ENCODE data around the gene SLC22A2. TPM values are rescaled to one million over a fixed set of nuclear protein-coding genes. Genes with fewer than 3 reads are reported as not detected.

The SLC22A2 gene
- total and polyA plus RNA-seq, 2 experiments from 2014 or later = 0.94 to 1.1 TPM

DNA sequence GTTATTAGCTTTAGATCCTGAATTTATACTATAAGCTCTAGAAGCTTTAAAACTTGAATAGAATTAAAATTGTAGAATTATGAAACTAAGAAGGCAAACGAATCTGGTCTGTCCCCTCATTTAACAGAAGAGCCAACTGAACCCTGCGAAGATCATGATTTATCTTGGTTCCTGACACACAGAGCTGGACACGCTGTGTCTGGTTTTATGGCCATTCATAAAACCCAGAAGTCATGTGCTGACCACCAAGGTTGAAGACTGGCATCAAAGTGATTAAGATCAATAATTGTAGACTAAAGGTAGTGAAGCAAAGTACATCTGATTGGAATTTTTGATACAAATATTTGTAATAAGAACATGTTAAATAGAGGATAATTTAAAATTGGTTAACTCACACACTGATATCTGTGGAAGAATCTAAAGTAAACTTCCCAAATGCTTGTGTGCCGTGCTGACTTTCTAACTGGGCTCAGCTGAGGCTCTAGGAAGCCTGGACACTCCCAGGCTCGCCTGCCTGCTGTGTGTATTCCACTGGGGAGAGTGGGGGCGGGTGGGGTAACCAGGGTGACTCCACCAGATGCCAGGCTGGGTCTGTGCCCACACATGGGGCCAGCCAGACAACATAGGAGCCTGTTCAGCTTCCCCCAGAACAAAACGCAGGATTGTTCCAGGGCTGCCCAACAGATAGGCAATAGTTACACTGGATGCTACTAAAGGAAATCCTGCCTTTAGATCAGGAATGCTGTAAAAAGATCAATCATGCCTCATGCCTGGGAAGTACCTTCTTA lies 47.5 kb upstream of the SLC22A2 start:
- H3K9me2 ChIP-seq (ENCODE audit: insufficient read depth) = no peaks in the 10 kb centered on the region
- H3K27me3 ChIP-seq (ENCODE audit: insufficient read depth) = no peaks in the 10 kb centered on the region
- no peak for ATAC-seq

More for the DNA sequence above, 47.5 kb upstream of the SLC22A2 start:
- Histone ChIP-seq H2AFZ (peak overlapping the region; percentile 76; the same call in 1 of the 2 replicates), H4K20me1 (replicated peaks; ENCODE audit: insufficient read depth) (no peaks in the 10 kb centered on the region), H3K79me2 (replicated peaks; ENCODE audit: insufficient read depth) (no peaks in the 10 kb centered on the region), H3K4me2 (no peak overlapping the region), H3K4me1 (ENCODE audit: insufficient read depth) (no peaks in the 10 kb centered on the region), H3K4me3 (no peak overlapping the region), H3K27ac (ENCODE audit: low read depth) (no peak overlapping the region), H3K36me3 (ENCODE audit: insufficient read depth) (no peaks in the 10 kb centered on the region), H3F3A (replicated peaks; ENCODE audit: low read depth) (no peaks in the 10 kb centered on the region)
- no peak overlapping the region for H3K27ac Mint-ChIP-seq
- peaks cover 39% of the 10 kb centered on the region for H3K9me3 Mint-ChIP-seq
- peaks cover 2% of the 10 kb centered on the region; the same call in 1 of the 3 replicates for H3K4me1 Mint-ChIP-seq
- peaks cover 24% of the 10 kb centered on the region for H3K36me3 Mint-ChIP-seq (ENCODE audit: low read depth)
- no peak overlapping the region for H3K4me3 Mint-ChIP-seq
- DNase-seq (ENCODE audit: low spot score) = no peak
- H3K27me3 Mint-ChIP-seq (ENCODE audit: insufficient read depth, low read depth, poor library complexity) = no peaks in the 10 kb centered on the region
- TF ChIP-seq REST (IDR thresholded peaks at IDR 0.05; ENCODE audit: unreplicated experiment) (no peak), ZNF114 (CRISPR knock-in tag; IDR thresholded peaks at IDR 0.05) (no peak), ZNF331 (CRISPR knock-in tag; IDR thresholded peaks at IDR 0.05; ENCODE audit: low read depth) (no peak), CREB1 (CRISPR knock-in tag; IDR thresholded peaks at IDR 0.05; ENCODE audit: low read depth) (no peak), ZNF462 (CRISPR knock-in tag; IDR thresholded peaks at IDR 0.05) (no peak), EZH2 (IDR thresholded peaks at IDR 0.05; ENCODE audit: low read depth, unreplicated experiment) (no peak), NANOG (IDR thresholded peaks at IDR 0.05; ENCODE audit: borderline replicate concordance) (no peak)

Measured in GM23338 (cell line).